ENCODE measurements around the gene PDZD7.

- TF ChIP-seq CTCF (IDR thresholded peaks at IDR 0.05; ENCODE audit: extremely low read depth in 1 of 2, insufficient read depth in 1 of 2, low read depth in 1 of 2, low read length in 2 of 2) (no peak), POLR2A (IDR thresholded peaks at IDR 0.05; ENCODE audit: low read depth, low read length) (no peak), MAX (IDR thresholded peaks at IDR 0.05; ENCODE audit: insufficient read depth, insufficient read length) (no peak), EZH2 (IDR thresholded peaks at IDR 0.05; ENCODE audit: borderline replicate concordance, low read depth, low read length, severe bottlenecking) (no peak), POLR2AphosphoS5 (IDR thresholded peaks at IDR 0.05; ENCODE audit: insufficient read depth, low read depth, low read length) (no peak)
Observed at GRCh38 chr10:100978901-100979195, 52.1 kb downstream of the PDZD7 start.

All from endothelial cell of umbilical vein (primary cell).